MM.1S (cell line): ENCODE results near the gene DNAH8.

Experiments used
- DNase-seq: peaks from one replicate; pipeline ENCODE4 v3.0.0-alpha.2; 2015
- H2AFZ ChIP-seq: fragments of 300-600 bp; sonication (generic); 2 replicates; pipeline ENCODE4 v1.6.0; 2016; ENCODE audit warnings: antibody characterized with exemption, low read length
- H3F3A ChIP-seq: fragments of 300-600 bp; sonication (generic); 2 replicates; pipeline ENCODE4 v1.6.1; 2016; ENCODE audit warnings: mild to moderate bottlenecking, antibody characterized with exemption, low read length, moderate library complexity, mixed read lengths; ENCODE audit not compliant: insufficient read depth
- H3K27ac ChIP-seq: fragments of 300-600 bp; sonication (generic); 2 replicates; pipeline ENCODE4 v1.5.1; 2016; ENCODE audit warnings: mild to moderate bottlenecking, low read length
- H3K27me3 ChIP-seq: fragments of 300-600 bp; sonication (generic); replicated peaks from 2 replicates; pipeline ENCODE4 v1.6.0; 2016; ENCODE audit warnings: low read length; ENCODE audit not compliant: insufficient read depth
- H3K36me3 ChIP-seq: fragments of 300-600 bp; sonication (generic); replicated peaks from 2 replicates; pipeline ENCODE4 v1.6.1; 2016; ENCODE audit warnings: mild to moderate bottlenecking, low read length, mixed read lengths; ENCODE audit not compliant: insufficient read depth
- H3K4me1 ChIP-seq: fragments of 300-600 bp; sonication (generic); 2 replicates; pipeline ENCODE4 v1.6.1; 2016; ENCODE audit warnings: low read length, mixed read lengths
- H3K4me2 ChIP-seq: fragments of 300-600 bp; sonication (generic); 2 replicates; pipeline ENCODE4 v1.6.0; 2016; ENCODE audit warnings: low read depth, low read length
- H3K4me3 ChIP-seq: fragments of 300-600 bp; sonication (generic); 2 replicates; pipeline ENCODE4 v1.5.1; 2016; ENCODE audit warnings: low read length, mixed read lengths
- H3K79me2 ChIP-seq: fragments of 300-600 bp; sonication (generic); 2 replicates; pipeline ENCODE4 v1.6.1; 2016; ENCODE audit warnings: mixed run types, low read length, mixed read lengths
- H3K9ac ChIP-seq: fragments of 300-600 bp; sonication (generic); 2 replicates; pipeline ENCODE4 v1.6.1; 2016; ENCODE audit warnings: low read length, mixed read lengths
- H3K9me2 ChIP-seq: fragments of 300-600 bp; sonication (generic); replicated peaks from 2 replicates; pipeline ENCODE4 v1.6.1; 2016; ENCODE audit warnings: mild to moderate bottlenecking, low read length, mixed read lengths; ENCODE audit not compliant: insufficient read depth
- H3K9me3 ChIP-seq: fragments of 300-600 bp; sonication (generic); replicated peaks from 2 replicates; pipeline ENCODE4 v1.6.1; 2016; ENCODE audit warnings: mild to moderate bottlenecking, low read length, mixed read lengths; ENCODE audit not compliant: insufficient read depth
- H4K20me1 ChIP-seq: fragments of 300-600 bp; sonication (generic); 2 replicates; pipeline ENCODE4 v1.6.1; 2016; ENCODE audit warnings: mild to moderate bottlenecking, low read length, moderate library complexity, mixed read lengths; ENCODE audit not compliant: insufficient read depth
- EZH2 ChIP-seq: fragments of 300-600 bp; sonication (generic); optimal IDR thresholded peaks from 2 replicates; pipeline ENCODE3; 2017; ENCODE audit warnings: low read depth, mild to moderate bottlenecking, antibody characterized with exemption, low read length, mixed read lengths
- EZH2phosphoT487 ChIP-seq: fragments of 300-600 bp; sonication (generic); IDR thresholded peaks from 2 replicates; pipeline ENCODE4 v1.6.1; 2018; ENCODE audit warnings: antibody characterized with exemption, low read length
- TF ChIP-seq, protein P1 (sequence below): fragments of 300-600 bp; sonication (generic); IDR thresholded peaks from 2 replicates; pipeline ENCODE4 v1.5.1; 2016; ENCODE audit warnings: antibody characterized with exemption, low read length, mixed read lengths

The DNAH8 gene

DNA sequence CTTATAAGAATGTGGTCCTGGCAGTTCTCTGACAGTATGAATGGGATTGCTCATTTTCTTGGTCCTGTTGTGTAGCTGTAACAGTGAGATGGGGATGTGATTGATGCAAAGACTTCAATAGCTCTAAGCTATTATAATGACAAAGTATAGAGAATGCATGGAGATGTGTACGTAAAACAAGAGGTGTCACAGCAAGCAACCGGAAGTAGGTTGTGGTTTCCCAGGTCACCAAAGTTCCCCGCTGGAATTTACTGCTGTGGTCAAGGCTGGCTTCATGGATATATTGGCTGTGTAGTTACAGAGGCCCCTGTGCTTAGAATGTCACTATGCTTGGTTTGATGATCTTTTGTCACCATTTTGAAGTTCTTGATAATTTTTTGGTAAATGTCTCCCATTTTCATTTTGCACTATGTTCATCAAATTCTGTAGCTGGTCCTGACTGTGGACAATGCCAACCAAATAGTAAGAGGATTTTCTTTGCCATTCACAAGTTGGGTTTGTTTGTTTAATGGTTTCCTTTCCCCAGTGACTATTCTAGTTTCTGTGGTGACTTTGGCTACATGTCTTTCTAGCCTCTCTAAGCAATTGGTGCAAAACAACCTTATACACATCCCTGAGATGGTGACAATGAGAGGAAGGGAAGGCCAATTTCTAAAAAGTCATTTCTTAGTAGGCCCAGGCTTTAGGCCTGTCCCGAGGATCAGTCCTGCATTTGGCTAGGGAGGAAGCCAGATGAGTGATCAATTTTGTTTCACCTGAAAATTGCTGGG, 10.5 kb downstream of the DNAH8 start:
- Histone ChIP-seq H3K79me2 (no peaks in the 10 kb centered on the region), H3F3A (0 out of 2 replicates have a peak, but pooled peaks cover 5% of the 10 kb centered on the region), H3K9ac (no peak overlapping the region), H3K4me2 (peak overlapping the region; percentile 17), H3K9me2 (no peaks in the 10 kb centered on the region), H3K27me3 (no peaks in the 10 kb centered on the region), H3K27ac (peak overlapping the region; percentile 2; the same call in 1 of the 2 replicates), H3K4me3 (no peak overlapping the region), H2AFZ (no peak overlapping the region), H3K36me3 (no peaks in the 10 kb centered on the region), H3K4me1 (peaks cover 14% of the 10 kb centered on the region), H4K20me1 (no peaks in the 10 kb centered on the region), H3K9me3 (no peaks in the 10 kb centered on the region)
- TF ChIP-seq, protein P1, sequence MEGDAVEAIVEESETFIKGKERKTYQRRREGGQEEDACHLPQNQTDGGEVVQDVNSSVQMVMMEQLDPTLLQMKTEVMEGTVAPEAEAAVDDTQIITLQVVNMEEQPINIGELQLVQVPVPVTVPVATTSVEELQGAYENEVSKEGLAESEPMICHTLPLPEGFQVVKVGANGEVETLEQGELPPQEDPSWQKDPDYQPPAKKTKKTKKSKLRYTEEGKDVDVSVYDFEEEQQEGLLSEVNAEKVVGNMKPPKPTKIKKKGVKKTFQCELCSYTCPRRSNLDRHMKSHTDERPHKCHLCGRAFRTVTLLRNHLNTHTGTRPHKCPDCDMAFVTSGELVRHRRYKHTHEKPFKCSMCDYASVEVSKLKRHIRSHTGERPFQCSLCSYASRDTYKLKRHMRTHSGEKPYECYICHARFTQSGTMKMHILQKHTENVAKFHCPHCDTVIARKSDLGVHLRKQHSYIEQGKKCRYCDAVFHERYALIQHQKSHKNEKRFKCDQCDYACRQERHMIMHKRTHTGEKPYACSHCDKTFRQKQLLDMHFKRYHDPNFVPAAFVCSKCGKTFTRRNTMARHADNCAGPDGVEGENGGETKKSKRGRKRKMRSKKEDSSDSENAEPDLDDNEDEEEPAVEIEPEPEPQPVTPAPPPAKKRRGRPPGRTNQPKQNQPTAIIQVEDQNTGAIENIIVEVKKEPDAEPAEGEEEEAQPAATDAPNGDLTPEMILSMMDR: no peak
- no peak for TF ChIP-seq EZH2
- no peak for TF ChIP-seq EZH2phosphoT487
- DNase-seq: peak; percentile 59

DNA sequence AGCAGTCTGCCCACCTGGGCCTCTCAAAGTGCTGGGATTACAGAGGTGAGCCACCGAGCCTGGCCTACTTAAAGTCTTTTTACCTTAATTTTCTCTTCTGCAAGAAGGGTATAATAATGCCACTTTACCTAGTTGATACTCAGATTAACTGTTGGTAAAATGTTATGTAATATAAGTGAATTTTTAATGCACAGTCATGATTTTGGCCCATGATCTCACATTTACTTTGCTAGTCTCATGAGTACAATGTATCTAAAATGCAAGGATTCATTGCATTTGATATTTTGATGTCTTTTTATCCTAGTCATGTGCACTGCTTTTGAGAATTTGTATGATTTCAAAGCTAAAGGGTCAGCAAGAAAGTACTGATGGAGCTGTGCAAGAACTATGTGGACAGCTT, 13.1 kb downstream of the DNAH8 start:
- no peaks in the 10 kb centered on the region for H3K27me3 ChIP-seq
- no peaks in the 10 kb centered on the region for H3K9me2 ChIP-seq
- H3K4me1 ChIP-seq: peaks cover 14% of the 10 kb centered on the region
- no peak overlapping the region for H2AFZ ChIP-seq
- no peak overlapping the region for H3K4me3 ChIP-seq
- H3K36me3 ChIP-seq: no peaks in the 10 kb centered on the region
- H3K27ac ChIP-seq: no peak overlapping the region
- no peaks in the 10 kb centered on the region for H3K9me3 ChIP-seq
- H3K79me2 ChIP-seq: no peaks in the 10 kb centered on the region
- H4K20me1 ChIP-seq: no peaks in the 10 kb centered on the region
- DNase-seq: no peak
- H3F3A ChIP-seq: 0 out of 2 replicates have a peak, but pooled peaks cover 5% of the 10 kb centered on the region
- TF ChIP-seq EZH2: no peak
- TF ChIP-seq, protein P1: no peak
- no peak for TF ChIP-seq EZH2phosphoT487
- H3K4me2 ChIP-seq: no peak overlapping the region
- no peak overlapping the region for H3K9ac ChIP-seq

DNA sequence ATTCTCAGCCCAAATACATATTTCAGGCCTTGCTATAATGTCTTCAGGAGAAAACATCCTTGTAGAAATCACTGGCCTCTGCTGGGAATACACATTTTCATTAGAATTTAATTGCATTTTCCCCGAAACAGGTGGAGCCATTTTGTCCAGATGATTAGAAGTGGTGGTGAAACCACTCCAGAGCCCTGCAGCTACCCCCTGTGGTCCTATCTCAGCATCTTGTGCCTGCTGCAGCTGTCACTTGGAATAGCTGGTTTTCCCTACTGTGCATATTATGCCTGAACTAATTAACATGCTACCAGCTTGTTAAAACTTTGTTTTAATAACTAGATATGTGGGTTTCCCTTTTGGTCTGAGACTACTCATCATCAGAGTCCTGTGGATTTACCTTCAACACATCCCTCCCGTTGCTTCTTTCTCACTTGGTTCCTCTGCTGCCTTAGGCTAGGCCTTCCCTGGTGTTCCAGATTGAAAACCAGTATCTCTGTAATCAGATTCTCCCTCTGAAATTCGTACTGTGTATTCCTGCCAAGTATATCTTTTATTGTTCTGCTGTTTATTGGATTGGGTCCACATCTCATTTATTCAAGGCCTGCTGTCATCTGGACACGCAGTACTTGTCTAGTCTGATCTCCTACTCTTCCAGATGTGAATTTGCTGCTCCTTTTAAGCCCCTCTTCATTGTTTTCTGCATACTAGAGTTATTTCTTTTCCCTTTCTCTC, 15.2 kb downstream of the DNAH8 start:
- H3K27ac ChIP-seq: no peak overlapping the region
- H3F3A ChIP-seq: 0 out of 2 replicates have a peak, but pooled peaks cover 5% of the 10 kb centered on the region
- no peaks in the 10 kb centered on the region for H3K9me2 ChIP-seq
- H4K20me1 ChIP-seq: no peaks in the 10 kb centered on the region
- no peak overlapping the region for H2AFZ ChIP-seq
- no peak for DNase-seq
- TF ChIP-seq EZH2phosphoT487 (no peak), EZH2 (no peak)
- TF ChIP-seq, protein P1: no peak
- H3K4me2 ChIP-seq: no peak overlapping the region
- H3K4me1 ChIP-seq: peaks cover 13% of the 10 kb centered on the region
- H3K36me3 ChIP-seq: no peaks in the 10 kb centered on the region
- H3K79me2 ChIP-seq: no peaks in the 10 kb centered on the region
- H3K9me3 ChIP-seq: no peaks in the 10 kb centered on the region
- H3K4me3 ChIP-seq: no peak overlapping the region
- no peak overlapping the region for H3K9ac ChIP-seq
- no peaks in the 10 kb centered on the region for H3K27me3 ChIP-seq
